NCI-H345 treated with DMSO at 0.1 percent for 48 hours (cell line): ENCODE data around the gene ADGB.

Experiments
- DNase-seq: peaks from one replicate; lab custom pipeline; 2025; ENCODE audit not compliant: unreplicated experiment; lab: John Stamatoyannopoulos, UW

Gene ADGB

GRCh38 chr6:146628350-146628749, 29.6 kb downstream of the ADGB start:
- no peak for DNase-seq

- DNase-seq: no peak
Measured at GRCh38 chr6:146634022-146634421, 35.2 kb downstream of the ADGB start.

- no peak for DNase-seq
Measured at GRCh38 chr6:146635165-146635564, 36.4 kb downstream of the ADGB start.

- no peak for DNase-seq
Measured at GRCh38 chr6:146636481-146636880, 37.7 kb downstream of the ADGB start.

GRCh38 chr6:146642921-146643320, 44.1 kb downstream of the ADGB start:
- no peak for DNase-seq

DNA sequence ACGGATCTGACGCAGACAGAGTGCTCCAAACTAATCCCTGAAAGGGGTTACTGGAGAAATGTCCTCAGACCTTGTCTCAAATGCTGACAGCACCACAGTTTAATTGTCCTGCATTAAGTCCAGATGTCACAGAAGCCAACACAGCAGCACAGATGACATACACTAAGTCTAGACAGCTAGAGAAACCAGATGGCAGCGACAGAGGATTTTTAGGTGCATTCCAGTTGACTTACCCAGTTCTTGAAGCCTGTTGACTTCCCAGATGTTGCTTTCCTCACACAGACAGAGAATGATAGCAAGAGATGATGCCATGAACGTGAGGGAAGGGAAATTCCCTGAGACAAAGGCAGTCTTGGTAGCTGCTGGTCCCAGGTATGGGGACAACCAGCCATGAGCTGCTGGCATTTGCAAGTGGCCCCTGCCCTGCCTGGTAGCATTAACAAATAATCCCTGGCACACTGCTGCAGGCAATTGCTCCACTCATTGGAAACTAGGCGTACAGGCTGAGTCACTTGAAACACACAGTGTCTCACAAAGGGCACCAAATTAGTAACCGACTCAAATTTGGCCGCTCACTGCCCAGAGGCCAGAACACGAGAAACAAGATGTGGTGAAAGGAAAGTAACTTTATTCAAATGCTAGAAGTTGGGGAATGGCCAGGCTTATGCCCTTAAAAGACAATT, 52.2 kb downstream of the ADGB start:
- DNase-seq: no peak

DNA sequence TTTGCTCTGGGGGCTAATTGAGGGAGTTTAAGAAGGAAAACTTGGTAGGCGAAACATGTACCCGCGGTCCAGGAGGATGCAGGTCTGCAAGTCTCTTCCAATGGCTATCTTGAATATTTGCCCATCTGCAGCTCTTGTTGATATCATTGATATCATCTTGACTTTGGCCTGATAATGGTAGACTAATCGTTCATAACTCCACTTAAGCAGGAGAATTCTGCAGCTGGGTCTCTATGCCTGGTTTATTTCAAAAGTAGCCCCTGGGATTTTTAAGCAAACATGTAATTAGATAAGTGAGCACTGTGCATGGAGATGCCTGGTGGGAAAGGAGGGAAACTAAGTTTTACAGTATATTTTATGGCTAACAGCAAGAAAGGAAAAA, 52.7 kb downstream of the ADGB start:
- no peak for DNase-seq

GRCh38 chr6:146657432-146657831, 58.7 kb downstream of the ADGB start:
- no peak for DNase-seq

DNA sequence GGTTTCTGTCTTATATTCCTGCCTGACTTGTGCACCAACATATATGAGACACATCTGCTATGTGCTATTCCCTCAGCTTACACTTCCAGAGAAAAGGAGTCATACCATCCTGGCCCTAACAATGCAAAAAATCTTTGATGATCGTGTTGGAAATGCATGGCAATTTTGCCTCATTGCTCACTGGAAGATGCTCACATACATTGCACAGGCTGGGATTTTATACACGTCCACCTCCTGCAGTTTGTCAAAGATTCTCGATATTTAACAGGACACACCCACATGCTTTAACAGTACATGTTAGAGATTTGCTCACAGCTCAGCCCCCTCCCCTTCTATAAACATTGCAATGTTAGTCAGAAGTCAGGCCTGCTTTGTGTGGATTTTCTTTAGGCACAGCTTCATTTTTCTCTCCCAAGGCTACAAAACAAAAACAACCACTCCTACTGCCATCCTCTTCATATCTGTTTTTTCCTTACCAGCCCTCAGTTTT, 66.1 kb downstream of the ADGB start:
- DNase-seq: no peak

- DNase-seq: no peak
Measured at GRCh38 chr6:146666909-146667308, 68.1 kb downstream of the ADGB start.

DNA sequence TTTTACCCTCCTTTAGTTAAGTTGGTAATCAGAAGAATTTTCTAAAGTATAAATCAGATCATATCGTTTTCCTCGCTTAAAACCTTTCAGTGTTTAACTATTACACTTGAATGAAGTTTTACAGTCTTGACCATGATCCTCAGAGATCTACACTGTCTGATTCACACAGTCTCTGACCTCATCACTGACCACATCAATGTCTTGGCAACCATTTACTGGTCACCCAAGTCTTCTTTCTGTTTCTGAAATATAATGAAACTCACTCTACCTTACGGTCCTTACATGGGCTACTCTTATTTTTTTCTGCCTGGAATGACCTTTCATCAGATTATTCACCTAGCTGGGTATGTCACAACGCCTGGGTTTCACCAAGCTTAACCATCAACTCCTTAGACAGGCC, 71.4 kb downstream of the ADGB start:
- no peak for DNase-seq

GRCh38 chr6:146673069-146673468, 74.3 kb downstream of the ADGB start:
- DNase-seq: no peak

DNA sequence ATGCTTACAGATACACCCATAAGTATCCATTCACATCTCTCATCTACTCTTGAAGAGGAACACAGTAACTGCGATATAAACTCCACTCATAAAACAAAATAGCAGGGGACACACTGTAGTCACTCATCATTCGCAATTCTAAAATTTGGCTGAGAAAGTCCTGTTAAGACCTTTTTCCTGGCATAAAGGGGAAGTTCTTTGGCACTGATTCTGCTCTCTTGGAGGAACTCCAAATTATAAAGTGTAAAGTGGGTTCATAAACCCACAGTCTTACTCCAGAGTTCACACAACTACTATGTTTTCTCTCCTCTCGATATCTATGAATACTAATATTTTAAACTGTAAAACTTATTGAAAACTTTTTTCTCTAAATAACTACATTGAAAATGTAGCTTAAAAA, 80.6 kb downstream of the ADGB start:
- no peak for DNase-seq

- no peak for DNase-seq
Measured at GRCh38 chr6:146682919-146683318, 84.1 kb downstream of the ADGB start.

DNA sequence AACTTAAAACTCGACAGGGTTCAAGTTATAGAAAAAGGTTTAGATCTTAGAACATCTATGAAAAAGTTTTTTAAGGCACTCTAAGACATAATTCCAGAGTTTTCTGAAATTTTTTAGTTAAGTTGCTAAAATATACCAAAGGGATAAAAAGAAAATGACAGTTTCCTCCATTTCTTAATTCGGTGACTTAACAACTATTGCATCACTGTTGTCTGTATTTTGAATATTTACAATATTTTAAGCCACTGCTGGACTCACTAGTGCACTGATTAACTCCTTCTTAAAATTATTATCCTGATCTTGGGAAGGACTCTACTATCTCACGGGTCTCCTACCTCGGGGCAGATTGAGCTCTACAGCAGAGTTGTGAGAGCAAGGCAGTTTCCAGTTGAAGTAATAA, 91.0 kb downstream of the ADGB start:
- DNase-seq: no peak

DNA sequence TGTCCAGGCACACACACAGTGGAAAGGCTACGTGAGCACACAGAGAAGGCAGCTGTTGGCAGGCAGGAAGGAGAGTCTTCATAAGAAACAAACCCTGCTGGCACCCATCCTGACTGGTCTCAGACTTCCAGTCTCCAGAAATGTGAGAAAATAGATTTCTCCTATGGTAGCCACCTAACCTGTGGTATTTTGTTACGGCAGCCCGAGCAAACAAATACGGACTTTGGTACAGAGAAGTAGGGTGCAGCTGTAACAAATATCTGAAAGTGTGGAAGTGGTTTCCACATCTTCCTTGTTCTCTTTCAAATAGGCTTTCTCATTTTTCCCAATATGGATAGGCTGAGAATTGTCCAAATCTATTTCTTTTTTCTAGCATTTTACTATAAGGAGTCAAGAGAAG, 94.6 kb downstream of the ADGB start:
- DNase-seq: no peak

- DNase-seq: no peak
Measured at GRCh38 chr6:146697921-146698320, 99.1 kb downstream of the ADGB start.

- peak; percentile 66 for DNase-seq
Measured at GRCh38 chr6:146700078-146700686, 101.4 kb downstream of the ADGB start.

- DNase-seq: no peak
Measured at GRCh38 chr6:146701632-146702031, 102.9 kb downstream of the ADGB start.

DNA sequence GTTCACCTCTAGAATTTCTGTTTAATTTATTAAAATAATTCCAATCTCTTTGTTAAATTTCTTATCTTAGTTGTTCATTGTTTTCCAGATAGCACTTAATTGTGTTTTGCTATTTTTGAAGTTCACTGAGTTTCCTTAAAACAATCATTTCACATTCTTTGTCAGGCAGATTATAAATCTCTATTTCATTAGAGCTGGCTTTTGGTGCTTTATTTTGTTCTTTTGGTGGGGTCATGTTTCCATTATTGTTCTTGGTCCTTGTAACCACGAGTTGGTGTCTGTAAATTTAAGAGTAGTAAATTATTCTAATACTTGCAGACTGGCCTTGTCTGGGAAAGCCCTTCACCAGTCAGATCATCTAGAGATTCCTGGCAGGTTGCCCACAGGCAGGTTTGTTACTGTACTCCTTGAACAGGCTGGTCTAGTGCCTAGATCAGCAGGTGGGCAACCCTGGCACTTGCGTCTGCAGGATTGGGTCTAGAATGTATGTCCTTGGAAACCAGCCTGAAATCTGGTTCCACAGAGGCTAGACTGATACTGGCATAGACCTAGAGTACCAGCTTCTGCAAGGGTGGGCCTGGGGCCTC, 110.4 kb downstream of the ADGB start:
- DNase-seq: no peak

- no peak for DNase-seq
Measured at GRCh38 chr6:146719387-146719786, 120.6 kb downstream of the ADGB start.

DNA sequence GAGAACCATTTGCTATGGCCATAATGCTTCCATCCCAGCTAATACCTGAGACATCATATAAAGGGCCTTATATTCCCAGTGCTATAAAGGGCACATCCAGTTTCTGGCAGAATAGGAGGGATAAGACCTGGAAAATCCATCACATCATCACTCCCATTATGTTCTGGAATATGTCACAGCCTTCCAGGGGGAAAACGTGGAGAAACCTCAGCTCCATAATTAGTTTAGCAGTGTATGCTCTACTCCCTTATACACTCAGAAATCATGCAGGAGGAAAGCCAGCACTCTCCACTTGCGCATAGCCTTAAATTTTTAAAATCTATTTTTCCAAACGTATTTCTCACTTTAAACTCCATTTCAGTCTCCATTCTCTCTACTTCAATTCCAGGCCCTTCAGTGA, 140.9 kb downstream of the ADGB start:
- no peak for DNase-seq

DNA sequence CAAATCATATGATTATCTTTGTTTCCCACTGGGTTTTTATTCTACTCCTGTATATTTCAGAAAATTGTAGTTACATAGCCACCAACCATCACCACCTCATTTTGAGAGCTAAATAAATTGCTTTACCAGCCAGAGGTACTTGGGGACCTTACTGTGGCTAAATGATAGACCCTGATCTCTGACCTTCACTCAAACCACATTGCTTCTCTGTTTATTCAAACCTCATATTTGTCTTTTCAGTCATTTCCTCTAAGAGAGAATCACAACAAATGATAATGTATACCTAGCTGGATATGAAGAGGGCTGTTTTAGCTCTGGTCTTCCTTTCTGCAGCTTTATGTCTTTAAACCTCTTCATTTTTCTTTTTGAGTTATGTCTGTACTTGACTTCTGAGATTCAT, 142.8 kb downstream of the ADGB start:
- no peak for DNase-seq
